Umbilical cord (tissue), 2 donors: ENCODE results near the gene SGCE. TPM values are rescaled to one million over a fixed set of nuclear protein-coding genes. Genes with fewer than 3 reads are reported as not detected.

Experiments used
- DNase-seq: peaks from one replicate; pipeline ENCODE4 v3.0.0-alpha.2; 2015; ENCODE audit warnings: low spot score
- total RNA-seq: library from RNA; depleted of rRNA; stranded (reverse); fragments of >200 nt; gene quantifications from one replicate; pipeline ENCODE4 v1.2.3, GENCODE V29; 2014; ENCODE audit warnings: low replicate concordance; ENCODE audit not compliant: insufficient read depth

The SGCE gene
- total RNA-seq, 1 donor from 2014 or later: 136 TPM

DNA sequence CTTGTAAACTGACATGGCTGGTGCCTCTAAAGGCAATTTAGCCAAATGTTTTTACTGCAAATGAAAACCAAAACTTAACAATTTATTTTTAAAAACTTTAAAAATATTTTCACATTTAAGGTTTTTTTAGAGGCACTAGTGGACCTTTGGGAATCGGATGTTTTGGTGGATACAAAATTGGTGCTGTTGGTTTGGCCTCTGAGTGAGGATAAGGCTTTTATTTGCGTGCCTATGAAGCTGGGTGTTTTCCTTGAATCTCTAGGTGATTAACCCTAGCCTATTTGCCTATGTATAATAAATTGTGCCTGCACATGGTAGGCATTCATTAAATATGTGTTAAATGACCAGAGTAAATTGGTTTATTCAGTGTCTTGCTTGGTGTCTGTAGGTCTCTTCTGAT lies 2.9 kb upstream of the SGCE start:
- no peak for DNase-seq

DNA sequence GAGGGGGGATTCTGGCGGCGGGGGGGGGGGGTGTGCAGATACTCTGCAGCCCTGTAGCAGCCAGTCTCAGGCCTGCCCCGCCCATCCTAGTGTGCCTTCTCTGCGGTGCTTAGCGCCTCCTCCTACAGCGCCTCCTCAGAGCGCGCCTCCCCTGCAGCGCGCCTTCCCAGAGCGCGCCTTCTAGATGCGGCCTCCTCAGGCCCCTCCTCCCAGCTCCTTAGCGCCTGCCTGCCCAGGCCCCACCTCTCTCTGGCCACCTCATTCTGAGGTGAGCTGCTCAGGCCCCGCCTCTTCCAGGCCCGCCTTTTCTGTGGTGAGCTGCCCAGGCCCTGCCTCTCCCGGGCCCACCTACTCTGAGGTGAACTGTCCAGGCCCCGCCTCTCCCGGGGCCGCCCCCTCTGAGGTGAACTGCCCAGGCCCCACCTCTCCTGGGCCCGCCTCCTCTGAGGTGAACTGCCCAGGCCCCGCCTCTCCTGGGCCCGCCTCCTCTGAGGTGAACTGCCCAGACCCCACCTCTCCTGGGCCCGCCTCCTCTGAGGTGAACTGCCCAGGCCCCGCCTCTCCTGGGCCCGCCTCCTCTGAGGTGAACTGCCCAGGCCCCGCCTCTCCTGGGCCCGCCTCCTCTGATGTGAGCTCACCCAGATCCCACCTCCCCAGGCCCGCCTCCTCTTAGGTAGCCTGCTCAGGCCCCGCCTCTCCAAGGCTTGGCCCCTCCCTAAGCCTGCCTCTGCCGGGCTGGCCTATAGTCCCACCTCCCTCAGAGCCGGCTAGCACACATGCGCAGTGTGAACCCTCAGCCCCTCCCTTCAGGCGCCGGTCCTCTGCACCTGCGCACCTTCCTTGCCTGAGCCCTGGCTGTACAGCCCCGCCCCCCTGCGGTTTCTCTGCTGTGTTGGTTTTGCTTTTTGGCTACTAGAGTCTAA lies 2.1 kb upstream of the SGCE start:
- DNase-seq: peak; percentile 95

DNA sequence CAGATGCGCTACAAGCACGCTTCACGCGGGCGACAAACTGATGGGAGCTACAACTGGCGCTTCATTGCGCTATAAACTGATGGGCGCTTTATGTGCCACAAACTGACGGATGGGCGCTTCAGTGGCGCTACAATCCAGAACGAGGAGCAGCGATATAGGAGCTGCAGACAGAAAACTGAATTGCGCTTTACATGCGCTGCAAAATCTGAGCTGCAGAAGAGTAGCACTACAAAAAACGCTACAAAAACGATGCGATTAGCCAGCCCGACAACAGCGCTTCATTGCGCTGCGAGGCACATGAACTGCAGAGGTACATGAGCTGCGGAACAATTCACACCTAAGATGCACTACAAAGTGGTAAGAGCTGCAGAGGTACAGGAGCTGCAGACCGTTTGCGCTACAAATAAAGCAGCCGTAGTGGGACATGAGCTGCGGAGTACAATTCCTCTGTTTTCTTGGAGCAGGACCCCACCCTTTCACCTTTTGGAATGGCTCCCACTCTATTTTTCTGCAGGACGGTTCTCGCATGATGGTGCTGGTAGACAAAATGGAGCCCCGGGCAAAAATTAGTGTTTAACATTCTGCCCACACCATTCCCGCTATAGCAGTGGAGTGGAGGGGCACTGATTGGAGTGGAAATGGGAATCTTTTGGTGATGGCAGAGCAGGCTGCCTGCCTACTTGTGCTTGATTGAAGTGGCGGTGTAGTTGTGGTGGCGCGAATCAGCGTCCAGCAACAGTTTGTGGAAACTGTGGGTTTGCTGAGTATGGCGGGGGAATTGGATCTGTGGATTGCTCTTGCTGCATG lies 1.2 kb upstream of the SGCE start:
- DNase-seq: peak; percentile 47

GRCh38 chr7:94656658-94656924 lies 658 bp upstream of the SGCE start:
- no peak for DNase-seq

- DNase-seq: peak; percentile 70
Measured at GRCh38 chr7:94655126-94655847, 646 bp downstream of the SGCE start.

DNA sequence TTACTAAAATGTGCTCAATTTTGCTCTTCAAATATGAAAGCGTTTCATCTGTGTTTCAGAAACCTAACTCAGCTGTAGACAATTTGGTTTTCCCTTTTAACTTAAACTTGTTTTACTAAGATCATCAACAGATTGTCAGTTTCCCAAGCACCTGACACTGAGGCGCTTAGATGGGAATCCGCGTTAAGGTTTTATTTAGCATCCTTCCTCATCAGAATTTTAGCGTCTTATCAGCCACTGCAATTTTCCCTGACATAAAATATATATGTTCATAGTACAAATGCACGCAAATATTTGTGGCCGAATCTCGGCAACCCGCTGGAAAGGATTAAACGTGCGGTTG lies 1.2 kb downstream of the SGCE start:
- DNase-seq: peak; percentile 19

DNA sequence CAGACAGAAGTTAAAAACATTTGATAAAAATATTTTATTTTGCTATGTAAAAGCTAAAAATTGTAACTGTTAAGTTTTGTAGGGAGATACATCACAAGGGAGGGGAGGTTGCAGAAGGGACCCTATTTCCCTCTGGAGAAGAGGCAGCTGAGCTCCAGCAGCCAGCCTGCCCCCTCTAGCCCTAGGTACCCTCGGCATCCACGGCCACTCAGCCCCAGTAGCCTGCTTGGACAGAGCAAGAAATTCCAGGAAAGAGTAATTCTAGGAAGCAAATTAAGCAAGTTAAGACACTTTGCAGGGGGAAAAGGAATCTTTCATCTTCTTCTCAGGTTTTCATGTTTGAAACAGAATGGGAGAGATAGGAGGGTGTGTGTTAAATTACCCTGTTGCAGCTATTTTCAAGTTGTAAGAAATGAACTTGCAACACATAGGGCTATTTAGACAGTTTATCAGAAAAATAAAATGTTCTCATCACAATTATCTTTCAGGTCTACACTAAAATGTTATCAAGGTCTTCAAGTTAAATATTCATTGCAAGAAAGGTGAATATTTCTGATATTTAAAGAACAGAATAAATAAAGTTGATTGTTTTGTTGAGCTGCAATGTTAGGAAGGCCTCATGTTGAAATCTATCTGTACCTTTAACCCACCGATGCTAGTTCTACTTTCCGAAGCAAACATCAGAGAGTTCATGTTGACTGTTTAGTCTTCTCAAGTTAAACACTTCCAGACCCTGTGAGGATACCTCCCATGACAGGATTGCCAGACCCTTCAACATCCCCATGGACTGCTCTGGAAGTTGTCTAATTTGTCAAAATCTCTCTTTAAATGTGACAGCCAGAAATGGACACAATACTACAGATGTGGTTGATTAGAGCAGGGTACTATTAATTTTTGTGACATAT lies 5.5 kb downstream of the SGCE start:
- peak; percentile 20 for DNase-seq

- peak; percentile 82 for DNase-seq
Measured at GRCh38 chr7:94649450-94649849, 6.5 kb downstream of the SGCE start.

DNA sequence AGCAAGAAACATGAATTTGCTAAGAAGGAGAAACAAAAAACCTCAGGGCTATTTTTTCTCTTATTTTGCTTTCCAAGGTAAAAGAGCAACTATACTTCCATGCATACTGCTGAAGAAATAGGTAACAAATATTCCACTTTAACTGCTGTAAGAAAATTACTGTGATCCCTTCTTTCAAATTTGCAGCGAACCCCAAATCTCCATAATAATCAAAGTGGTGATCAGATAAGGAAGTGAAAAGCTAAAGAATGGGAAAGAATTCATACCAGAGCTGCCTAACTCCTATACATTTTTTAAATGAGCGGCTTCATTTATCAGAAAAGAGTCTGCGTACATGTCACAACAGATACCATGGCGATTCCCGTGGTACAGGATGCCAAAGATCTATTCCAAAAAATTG lies 7.2 kb downstream of the SGCE start:
- no peak for DNase-seq

- DNase-seq: no peak
Measured at GRCh38 chr7:94647295-94647694, 8.6 kb downstream of the SGCE start.

GRCh38 chr7:94643771-94644545 lies 12.0 kb downstream of the SGCE start:
- peak; percentile 58 for DNase-seq

DNA sequence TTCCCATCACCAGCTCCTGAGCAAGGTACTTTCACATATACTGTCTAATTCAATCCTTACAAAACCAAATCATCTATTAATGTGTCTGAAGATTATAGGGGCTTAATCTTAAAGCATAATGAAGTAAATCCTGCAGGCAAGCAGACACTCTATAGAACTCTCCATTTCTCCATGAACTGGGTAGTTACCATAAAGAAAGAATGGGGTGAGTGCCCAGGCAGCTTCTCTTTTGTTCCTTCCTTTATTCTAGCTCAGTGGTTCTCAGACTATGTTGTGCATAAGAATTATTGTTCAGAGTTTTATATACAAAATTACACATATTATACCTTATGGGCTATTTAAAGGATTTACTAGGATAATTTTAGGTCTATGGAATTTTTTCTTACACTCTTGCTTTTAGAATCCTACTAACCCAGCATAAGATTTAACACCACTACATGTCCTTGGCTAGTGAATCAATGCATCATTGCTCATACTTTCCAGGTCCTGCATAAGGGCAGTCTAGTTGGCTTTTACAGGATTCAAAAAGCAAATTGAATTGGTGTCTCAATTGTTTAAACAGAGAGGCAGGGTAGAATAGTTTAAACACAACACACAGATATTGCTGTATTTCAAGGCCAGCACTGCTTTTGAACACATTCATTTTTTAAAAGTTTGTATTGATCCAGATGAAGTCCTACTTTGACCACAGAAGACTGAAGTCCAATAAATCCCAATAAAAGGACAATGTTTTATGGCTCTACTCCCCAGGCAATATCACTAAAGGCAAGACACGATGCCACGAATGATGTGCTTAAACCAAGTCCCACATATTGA lies 12.9 kb downstream of the SGCE start:
- DNase-seq: no peak

DNA sequence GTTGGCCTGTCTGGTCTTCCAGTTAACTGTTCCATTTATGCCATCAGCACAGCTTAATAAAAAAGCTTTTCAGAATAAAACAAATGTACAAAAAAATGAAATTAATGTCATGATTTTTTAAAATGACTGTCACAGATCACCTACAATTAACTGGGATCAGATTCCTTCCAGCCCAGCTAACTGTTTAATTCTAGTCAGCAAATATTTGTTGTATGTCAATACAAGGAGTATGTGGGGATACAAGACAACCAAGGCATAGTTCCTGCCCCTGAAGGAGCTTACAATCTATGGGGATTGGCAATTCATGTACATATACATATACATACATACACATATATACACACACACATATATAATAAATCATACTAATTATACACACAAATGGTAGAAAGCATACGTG lies 16.5 kb downstream of the SGCE start:
- DNase-seq: no peak

GRCh38 chr7:94635687-94636086 lies 20.2 kb downstream of the SGCE start:
- no peak for DNase-seq

DNA sequence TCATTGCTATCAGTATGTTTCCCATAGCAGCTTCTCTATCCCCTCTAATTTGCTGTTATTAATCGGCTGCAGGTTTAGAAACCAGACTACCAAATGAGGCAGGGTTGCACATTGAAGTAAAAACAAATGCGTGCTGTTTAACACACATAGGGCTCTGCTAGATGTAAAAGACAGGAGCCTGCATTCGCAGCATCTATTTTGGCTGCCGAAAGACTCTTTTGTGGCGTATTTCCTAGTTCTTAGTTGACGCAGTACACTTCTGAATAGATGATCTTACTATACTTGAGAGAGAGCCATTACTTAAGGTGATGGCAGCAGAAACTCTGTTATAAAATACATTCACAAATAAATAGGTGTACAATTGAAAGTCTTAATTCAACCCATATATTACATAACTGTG lies 21.4 kb downstream of the SGCE start:
- no peak for DNase-seq

- DNase-seq: no peak
Measured at GRCh38 chr7:94633687-94634086, 22.2 kb downstream of the SGCE start.

GRCh38 chr7:94633014-94633341 lies 23.0 kb downstream of the SGCE start:
- no peak for DNase-seq

DNA sequence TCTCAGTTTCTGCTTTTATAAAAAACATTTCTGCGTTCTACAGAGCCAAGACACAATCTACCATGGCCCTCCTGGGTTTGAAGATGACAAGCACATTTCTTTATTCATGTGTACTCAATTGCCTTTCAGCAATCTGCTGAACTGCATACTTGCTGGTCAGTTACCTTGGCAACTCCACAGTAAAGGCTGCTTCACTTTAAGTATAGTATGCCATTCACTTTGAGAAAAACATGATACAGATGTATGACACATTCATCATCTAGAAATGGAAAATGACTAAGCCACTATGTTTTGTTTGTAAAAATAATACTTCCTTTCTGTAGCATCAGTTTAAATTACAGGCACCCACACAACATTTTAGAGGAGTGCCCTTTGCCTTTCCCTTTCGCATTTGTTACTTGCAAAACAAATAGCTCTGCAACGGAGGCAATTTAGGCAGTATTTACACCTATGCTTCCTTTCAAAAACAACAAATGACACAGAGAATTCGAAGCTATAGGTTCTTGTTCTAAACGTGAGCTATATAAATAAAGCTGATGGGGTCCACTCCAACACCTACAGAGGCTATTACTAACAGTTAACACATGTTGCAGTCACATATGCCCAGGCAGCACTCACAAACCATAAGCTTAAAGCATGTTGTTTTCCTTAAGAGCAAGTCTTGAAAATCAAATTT lies 23.5 kb downstream of the SGCE start:
- peak; percentile 71 for DNase-seq

GRCh38 chr7:94630855-94631254 lies 25.1 kb downstream of the SGCE start:
- DNase-seq: peak; percentile 80
